GM12891 (cell line): ENCODE measurements around the gene PROM2.

ENCODE experiments used
- PAX5 ChIP-seq: IDR thresholded peaks from 2 replicates; pipeline ENCODE4 v1.6.1; 2011; ENCODE audit warnings: low read length, moderate library complexity, mild to moderate bottlenecking; ENCODE audit not compliant: insufficient read depth, severe bottlenecking
- POLR2A ChIP-seq: IDR thresholded peaks from 2 replicates; pipeline ENCODE4 v1.6.1; 2011; ENCODE audit warnings: low read depth, low read length, control low read depth
- POLR2AphosphoS5 ChIP-seq: IDR thresholded peaks from 2 replicates; pipeline ENCODE4 v1.6.1; 2011; ENCODE audit warnings: low read depth, low read length, control low read depth
- SPI1 ChIP-seq: IDR thresholded peaks from 2 replicates; pipeline ENCODE4 v1.6.1; 2011; ENCODE audit warnings: low read depth, low read length, control low read depth
- TAF1 ChIP-seq: IDR thresholded peaks from 2 replicates; pipeline ENCODE4 v1.6.1; 2011; ENCODE audit warnings: low read depth, low read length, control low read depth

GRCh38 chr2:95311815-95312542, 37.7 kb downstream of the PROM2 start:
- TF ChIP-seq POLR2A (no peak), POLR2AphosphoS5 (no peak), TAF1 (no peak), SPI1 (no peak), PAX5 (no peak)
